OCI-LY1 (cell line): ENCODE results near the gene ATP6V1G2.

Experiments used
- H2AFZ ChIP-seq: fragments of 200-600 bp; sonication (generic), shearing (Covaris generic); 2 replicates; pipeline ENCODE4 v1.6.0; 2014; ENCODE audit warnings: antibody characterized with exemption, mild to moderate bottlenecking, low read length
- H3F3A ChIP-seq: fragments of 200-600 bp; sonication (generic), shearing (Covaris generic); 2 replicates; pipeline ENCODE4 v1.6.0; 2014; ENCODE audit warnings: mild to moderate bottlenecking, antibody characterized with exemption, low read length, moderate library complexity; ENCODE audit not compliant: insufficient read depth
- H3K27ac ChIP-seq: fragments of 200-600 bp; sonication (generic); 2 replicates; pipeline ENCODE4 v1.5.1; 2014; ENCODE audit warnings: low read length, mixed run types, mild to moderate bottlenecking, low read depth; ENCODE audit not compliant: poor library complexity, severe bottlenecking
- H3K27me3 ChIP-seq: fragments of 200-600 bp; sonication (generic); 2 replicates; pipeline ENCODE4 v1.6.0; 2014; ENCODE audit warnings: antibody characterized with exemption, mild to moderate bottlenecking, low read length, moderate library complexity; ENCODE audit not compliant: insufficient read depth
- H3K36me3 ChIP-seq: fragments of 200-600 bp; sonication (generic); 2 replicates; pipeline ENCODE4 v1.6.1; 2014; ENCODE audit warnings: mild to moderate bottlenecking, antibody characterized with exemption, low read length, moderate library complexity, mixed read lengths; ENCODE audit not compliant: insufficient read depth
- H3K4me1 ChIP-seq: fragments of 200-600 bp; sonication (generic); 2 replicates; pipeline ENCODE4 v1.5.1; 2014; ENCODE audit warnings: mild to moderate bottlenecking, low read length, moderate library complexity; ENCODE audit not compliant: insufficient read depth, severe bottlenecking
- H3K4me2 ChIP-seq: fragments of 200-600 bp; sonication (generic), shearing (Covaris generic); 2 replicates; pipeline ENCODE4 v1.6.1; 2014; ENCODE audit warnings: low read length
- H3K4me3 ChIP-seq: fragments of 200-600 bp; sonication (generic); 2 replicates; pipeline ENCODE4 v1.5.1; 2014; ENCODE audit warnings: low read length, low read depth, mild to moderate bottlenecking, mixed read lengths; ENCODE audit not compliant: poor library complexity, severe bottlenecking
- H3K79me2 ChIP-seq: fragments of 200-600 bp; shearing (Covaris generic); 2 replicates; pipeline ENCODE4 v1.6.1; 2016; ENCODE audit warnings: mixed run types, low read length, mixed read lengths; ENCODE audit not compliant: insufficient read depth
- H3K9ac ChIP-seq: fragments of 200-600 bp; sonication (generic), shearing (Covaris generic); 2 replicates; pipeline ENCODE4 v1.6.1; 2014; ENCODE audit warnings: mild to moderate bottlenecking, low read length, mixed read lengths
- H3K9me2 ChIP-seq: fragments of 200-600 bp; sonication (generic), shearing (Covaris generic); 2 replicates; pipeline ENCODE4 v1.6.1; 2014; ENCODE audit warnings: low read depth, mild to moderate bottlenecking, low read length, mixed read lengths
- H3K9me3 ChIP-seq: fragments of 200-600 bp; shearing (Covaris generic); 2 replicates; pipeline ENCODE4 v1.6.1; 2014; ENCODE audit warnings: low read length, mixed read lengths
- H4K20me1 ChIP-seq: fragments of 200-600 bp; sonication (generic), shearing (Covaris generic); 2 replicates; pipeline ENCODE4 v1.6.0; 2016; ENCODE audit warnings: mild to moderate bottlenecking, low read length; ENCODE audit not compliant: insufficient read depth
- CTCF ChIP-seq: fragments of 200-600 bp; sonication (generic), shearing (Covaris generic); IDR thresholded peaks from 2 replicates; pipeline ENCODE4 v1.5.1; 2017; ENCODE audit warnings: mild to moderate bottlenecking, antibody characterized with exemption, low read length, moderate library complexity, mixed read lengths
- EZH2 ChIP-seq: fragments of 200-600 bp; sonication (generic), shearing (Covaris generic); IDR thresholded peaks from 2 replicates; pipeline ENCODE4 v1.8.0; 2017; ENCODE audit warnings: borderline replicate concordance, mixed run types, mild to moderate bottlenecking, antibody characterized with exemption, low read length, moderate library complexity, mixed read lengths

The ATP6V1G2 gene

GRCh38 chr6:31525553-31525931 lies 20.9 kb downstream of the ATP6V1G2 start:
- TF ChIP-seq CTCF: no peak
- no peak for TF ChIP-seq EZH2
- Histone ChIP-seq H3K9me3 (no peaks in the 10 kb centered on the region), H3K27ac (no peak overlapping the region), H3F3A (peaks cover 5% of the 10 kb centered on the region; the same call in 1 of the 2 replicates), H3K9ac (no peak overlapping the region), H3K4me3 (no peak overlapping the region), H3K9me2 (no peaks in the 10 kb centered on the region), H3K79me2 (no peaks in the 10 kb centered on the region), H4K20me1 (no peaks in the 10 kb centered on the region), H3K4me2 (no peak overlapping the region), H2AFZ (no peak overlapping the region), H3K27me3 (no peaks in the 10 kb centered on the region; the same call in 1 of the 2 replicates), H3K36me3 (peaks cover 13% of the 10 kb centered on the region), H3K4me1 (no peaks in the 10 kb centered on the region)

- Histone ChIP-seq H3K27me3 (no peaks in the 10 kb centered on the region; the same call in 1 of the 2 replicates), H3K36me3 (no peaks in the 10 kb centered on the region), H3K9me2 (no peaks in the 10 kb centered on the region), H3K4me2 (no peak overlapping the region), H3K9ac (no peak overlapping the region), H3K9me3 (no peaks in the 10 kb centered on the region), H2AFZ (no peak overlapping the region), H4K20me1 (no peaks in the 10 kb centered on the region), H3K4me1 (no peaks in the 10 kb centered on the region), H3K27ac (no peak overlapping the region), H3F3A (no peaks in the 10 kb centered on the region), H3K4me3 (no peak overlapping the region), H3K79me2 (no peaks in the 10 kb centered on the region)
- TF ChIP-seq EZH2: no peak
- TF ChIP-seq CTCF: no peak
Observed at GRCh38 chr6:31521835-31522234, 24.6 kb downstream of the ATP6V1G2 start.

DNA sequence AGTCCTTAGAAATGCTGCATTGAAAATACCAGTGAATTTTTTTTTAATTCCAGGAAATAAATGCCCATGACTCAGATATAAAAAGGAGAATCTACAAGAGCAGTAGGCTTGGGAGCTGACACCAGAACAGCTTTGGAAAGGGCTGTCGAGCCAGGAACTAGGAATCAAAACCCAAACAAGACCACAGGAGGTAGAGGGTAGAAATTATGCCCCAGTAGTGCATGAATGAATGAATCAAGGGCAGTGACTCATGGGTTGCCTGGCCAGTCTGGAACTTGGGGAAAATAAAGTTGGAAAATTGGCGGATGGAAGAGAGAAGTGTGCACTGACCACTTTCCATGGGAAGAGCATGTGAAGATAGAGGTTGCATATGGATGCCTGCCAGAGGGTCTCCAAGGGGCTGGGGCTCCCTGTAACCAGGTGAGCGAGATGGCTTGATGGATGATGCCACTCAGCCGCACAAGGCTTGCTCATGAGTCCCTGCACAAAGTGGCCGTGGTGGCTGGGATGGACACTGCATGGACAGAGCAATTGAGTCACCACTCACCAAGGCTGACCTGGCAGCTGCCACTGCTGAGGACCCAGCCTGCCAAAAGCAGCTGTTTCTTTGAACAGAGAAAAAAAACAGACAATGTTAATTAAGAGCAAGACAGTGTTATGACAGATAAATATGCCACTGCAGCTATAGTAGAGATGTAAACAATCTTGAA lies 32.8 kb downstream of the ATP6V1G2 start:
- Histone ChIP-seq H2AFZ (no peak overlapping the region), H4K20me1 (no peaks in the 10 kb centered on the region), H3K4me1 (no peaks in the 10 kb centered on the region), H3K4me3 (no peak overlapping the region), H3F3A (no peaks in the 10 kb centered on the region), H3K9me3 (no peaks in the 10 kb centered on the region), H3K36me3 (peaks cover 24% of the 10 kb centered on the region), H3K4me2 (no peak overlapping the region), H3K27me3 (no peaks in the 10 kb centered on the region), H3K79me2 (no peaks in the 10 kb centered on the region), H3K9me2 (no peaks in the 10 kb centered on the region), H3K27ac (no peak overlapping the region), H3K9ac (no peak overlapping the region)
- no peak for TF ChIP-seq EZH2
- no peak for TF ChIP-seq CTCF
